Heart right ventricle (tissue), 16 donors: ENCODE measurements around the gene FIBCD1. TPM values are rescaled to one million over a fixed set of nuclear protein-coding genes. Genes with fewer than 3 reads are reported as not detected.

Source experiments
- ATAC-seq, 8 donors: fragments of 200-7000 bp; cut with Tn5 transposase; one replicate each; pipeline ENCODE4 v1.9.1; 2020; ENCODE audit warnings: mild to moderate bottlenecking in 8 of 8, moderate library complexity in 8 of 8, moderate number of reproducible peaks in 1 of 8
- DNase-seq, 2 donors: peaks; one replicate each; pipeline ENCODE4 v3.0.0-alpha.2; 2020
- H3K27ac ChIP-seq, 10 donors: fragments of 200-600 bp; sonication (generic) in 2 of 10; one replicate each; pipeline versions ENCODE4 v1.5.0 to v1.8.0; 2020 to 2022; ENCODE audit warnings: mild to moderate bottlenecking in 3 of 10
- H3K27me3 ChIP-seq, 7 donors: fragments of 200-600 bp; one replicate each; pipeline ENCODE4 v1.8.0; 2021 to 2022; ENCODE audit warnings: mild to moderate bottlenecking in 2 of 7
- H3K36me3 ChIP-seq, 9 donors: fragments of 200-600 bp; sonication (generic) in 1 of 9; one replicate each; pipeline versions ENCODE4 v1.5.0 to v1.8.0; 2020 to 2022; ENCODE audit warnings: mild to moderate bottlenecking in 2 of 9
- H3K4me1 ChIP-seq, 9 donors: fragments of 200-600 bp; sonication (generic) in 1 of 9; one replicate each; pipeline versions ENCODE4 v1.5.0 to v1.8.0; 2020 to 2022; ENCODE audit warnings: mild to moderate bottlenecking in 4 of 9
- H3K4me3 ChIP-seq, 10 donors: fragments of 200-600 bp; sonication (generic) in 2 of 10; one replicate each; pipeline versions ENCODE4 v1.5.0 to v1.8.0; 2020 to 2022; ENCODE audit warnings: mild to moderate bottlenecking in 7 of 10, moderate library complexity in 2 of 10
- H3K9me3 ChIP-seq, 11 donors: fragments of 200-600 bp in 10 of 11; sonication (generic) in 2 of 11; one replicate each; pipeline versions ENCODE4 v1.5.0 to v1.8.0; 2013 to 2022; ENCODE audit warnings: mild to moderate bottlenecking in 2 of 11, control low read depth in 1 of 11, moderate library complexity in 1 of 11
- CTCF ChIP-seq, 9 donors: fragments of 200-600 bp; sonication (generic) in 2 of 9; IDR thresholded peaks; one replicate each; pipeline versions ENCODE4 v1.5.0 to v1.8.0; 2021 to 2022; ENCODE audit warnings: antibody characterized with exemption in 9 of 9, mild to moderate bottlenecking in 5 of 9, moderate library complexity in 1 of 9
- WGBS, 2 donors: extraction: QIAGEN DNeasy Blood & Tissue Kit; methylation state at CpG; one replicate each; pipeline ENCODE4 v1.1.7; 2013; ENCODE audit warnings: inconsistent platforms in 1 of 2; 5-methylcytosine and 5-hydroxymethylcytosine counted together
- intact Hi-C, 10 donors: fragments of 100-400 bp; cut with DNase I; formaldehyde crosslinking; loops; one replicate each; pipeline versions ENCODE4 v1.11.1 to v1.14.2; 2022
- polyA plus RNA-seq, 2 donors: library from polyadenylated mRNA; stranded (reverse); fragments of 200-250 nt; gene quantifications; one replicate each; pipeline ENCODE4 v1.2.3, GENCODE V29; 2013
- total RNA-seq, 10 donors: library from RNA; stranded (reverse); fragmentation: NEBNext Ultra II Directional in 3 of 10; extraction: Animal tissue kit (Norgen Biotek cat#: 25700) in 3 of 10; gene quantifications; one replicate each; pipeline versions ENCODE4 v1.2.1 to v1.2.4, GENCODE V29; 2021 to 2023
- donor health status: Arrhythmogenic right ventricular cardiomyopathy.
- donor health status: ischemic (EF 13 %, LVEDD 7.1; RV severe dilation, severe dysfunction).
- donor health status: healthy with polysubstance abuse.
- donor health status: DM: no; HTN: yes; CAD: no.
- donor health status: DM: no; HTN: no; CAD: no.
- donor health status: ischemic (EF 25% LVEDD 6.9; RV normal size, moderate dysfunction).
- donor health status: ischemic (EF 25% LVEDD 5.7; RV mildly dilated, moderate dysfunction).
- donor health status: healthy.
- donor health status: DM: yes; HTN: yes; CAD: no.
- donor health status: Ischemic cardiomyopathy.
- donor health status: ischemic (EF 35%, LVEDD 5.7; RV mildly dilated, moderate dysfunction).
- donor health status: nonischemic (EF 11% LVEDD 7.7; RV severe dilation, severe dysfunction).
- donor health status: DM: yes; HTN: yes; CAD: no.
- donor health status: PGD.
- donor health status: ischemic (EF 29% LVEDD 5.4; RV normal size, mild dysfunction).
- donor health status: nonischemic (EF 23%, LVEDD 6.1; RV moderate dilation, normal function).

Gene FIBCD1
- total and polyA plus RNA-seq, 12 donors, result 0.16 to 5.8 (median 1.2) TPM

- TF ChIP-seq CTCF (IDR thresholded peaks at IDR 0.05), result no peak
- peaks cover 0 to 35% (median 15%) of the 10 kb centered on the region in 7 donors for H3K27me3 ChIP-seq
- intact Hi-C loops, result no loop called here
- no peaks in the 10 kb centered on the region for H3K36me3 ChIP-seq
- ATAC-seq (no peak), DNase-seq (no peak)
- H3K27ac ChIP-seq, result no peak overlapping the region
- H3K4me1 ChIP-seq, result peaks cover 0 to 23% (median 6%) of the 10 kb centered on the region in 9 donors
- no peak overlapping the region for H3K4me3 ChIP-seq
- WGBS, 2 donors, result 89 to 93% methylated on average over 10 of the region's 10 CpGs
- H3K9me3 ChIP-seq, result no peaks in the 10 kb centered on the region
Observed at GRCh38 chr9:130927338-130927737, 11.7 kb downstream of the FIBCD1 start.

GRCh38 chr9:130925050-130925678 lies 13.9 kb downstream of the FIBCD1 start:
- ATAC-seq, result no peak
- no peak overlapping the region for H3K4me3 ChIP-seq
- intact Hi-C loops, result no loop called here
- H3K27ac ChIP-seq, result no peak overlapping the region
- WGBS, 2 donors, result 81 to 88% methylated on average over 19 of the region's 19 CpGs
- peaks cover 0 to 47% (median 26%) of the 10 kb centered on the region in 7 donors for H3K27me3 ChIP-seq
- H3K9me3 ChIP-seq, result no peaks in the 10 kb centered on the region
- H3K36me3 ChIP-seq, result no peaks in the 10 kb centered on the region
- DNase-seq, result no peak
- H3K4me1 ChIP-seq, result peaks cover 0 to 12% (median 0%) of the 10 kb centered on the region in 9 donors
- TF ChIP-seq CTCF (IDR thresholded peaks at IDR 0.05), result no peak

GRCh38 chr9:130924448-130924788 lies 14.6 kb downstream of the FIBCD1 start:
- DNase-seq, result no peak
- Histone ChIP-seq H3K9me3 (no peaks in the 10 kb centered on the region), H3K4me3 (no peak overlapping the region), H3K4me1 (peaks cover 0 to 12% (median 0%) of the 10 kb centered on the region in 9 donors), H3K27ac (no peak overlapping the region), H3K27me3 (peaks cover 0 to 46% (median 29%) of the 10 kb centered on the region in 7 donors), H3K36me3 (no peaks in the 10 kb centered on the region)
- 83 to 85% methylated on average over 10 of the region's 10 CpGs for WGBS, 2 donors
- intact Hi-C loops, result no loop called here
- no peak for TF ChIP-seq CTCF (IDR thresholded peaks at IDR 0.05)
- ATAC-seq, result no peak

GRCh38 chr9:130923611-130924447 lies 15.2 kb downstream of the FIBCD1 start:
- no peaks in the 10 kb centered on the region for H3K9me3 ChIP-seq
- ATAC-seq, result no peak
- no peak overlapping the region for H3K27ac ChIP-seq
- H3K27me3 ChIP-seq, result peaks cover 0 to 49% (median 29%) of the 10 kb centered on the region in 7 donors
- intact Hi-C loops, result no loop called here
- H3K4me1 ChIP-seq, result peaks cover 0 to 8% (median 0%) of the 10 kb centered on the region in 9 donors
- no peak for DNase-seq
- no peak overlapping the region for H3K4me3 ChIP-seq
- WGBS, 2 donors, result 80 to 92% methylated on average over 42 of the region's 42 CpGs
- H3K36me3 ChIP-seq, result no peaks in the 10 kb centered on the region
- no peak for TF ChIP-seq CTCF (IDR thresholded peaks at IDR 0.05)
